GM21576 (cell line): ENCODE measurements around the gene ZSWIM1.
A peak's percentile ranks its signal among the peaks of the same experiment; 100 is the strongest.
"Not testable (repeated sequence)": the region's sequence is repeated elsewhere in the genome, so short reads cannot be mapped to it uniquely, and the experiment has no call there.

Experiments
- ATAC-seq: cut with Tn5 transposase; IDR thresholded peaks from one replicate; pipeline ENCODE4 v1.9.1; 2021; ENCODE audit warnings: mild to moderate bottlenecking, moderate library complexity; ENCODE audit not compliant: unreplicated experiment

Gene ZSWIM1

DNA sequence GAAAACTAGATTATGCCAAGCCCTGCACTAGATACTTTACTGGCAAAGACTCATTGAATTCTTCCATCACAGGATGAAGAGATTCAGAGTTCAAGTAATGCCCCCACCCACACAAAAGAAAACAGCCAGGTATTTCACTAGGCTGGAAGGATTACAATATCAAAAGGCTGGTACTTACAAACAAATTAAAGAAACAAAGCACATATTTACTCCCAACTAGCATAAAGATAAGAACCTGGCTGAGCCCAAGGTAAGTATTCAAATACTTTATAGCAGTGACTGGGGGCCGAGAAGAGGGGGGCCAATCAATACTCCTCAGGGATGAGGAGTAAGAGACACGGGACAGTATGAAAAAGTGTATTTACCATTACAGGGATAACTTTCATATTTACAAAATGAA lies 27.5 kb upstream of the ZSWIM1 start:
- ATAC-seq, result no peak

DNA sequence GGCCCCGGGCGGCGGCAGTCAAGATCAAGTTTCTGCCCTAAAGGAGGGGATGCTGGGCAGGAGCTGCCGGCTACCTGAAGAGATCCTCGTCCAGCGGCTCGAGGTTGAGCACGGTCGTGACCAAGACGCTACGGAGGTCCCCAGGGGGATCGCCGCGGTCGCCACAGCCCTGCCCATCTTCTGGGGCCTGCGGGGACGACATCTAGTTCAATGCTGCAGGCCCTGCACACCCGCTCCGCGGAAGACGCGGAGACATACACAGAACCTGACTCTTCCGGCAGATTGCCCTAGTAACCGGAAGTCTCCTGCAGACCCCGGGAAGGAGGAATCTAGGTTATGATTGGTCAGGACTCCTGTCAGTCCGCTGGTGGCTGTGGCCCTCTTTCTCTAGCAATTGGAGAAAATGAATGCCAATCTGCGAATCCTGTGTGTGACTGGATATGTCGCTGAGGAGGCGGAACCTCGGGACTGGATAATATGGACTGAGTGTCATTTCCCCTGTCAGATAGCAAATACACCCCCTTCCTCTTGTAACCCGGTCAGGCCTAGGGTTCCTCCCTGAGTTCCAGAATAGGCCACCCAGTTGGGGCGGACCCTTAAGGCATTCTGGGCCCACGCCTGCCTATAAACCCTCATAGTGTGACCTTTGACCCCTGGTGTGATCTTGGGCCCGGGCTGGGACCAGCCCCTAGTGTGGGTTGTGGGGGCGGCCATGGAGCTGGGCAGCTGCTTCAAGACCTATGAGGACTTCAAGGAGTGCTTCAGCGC lies 23.7 kb upstream of the ZSWIM1 start, which contains the start of the genes ACOT8 and ZSWIM3:
Gene ACOT8, minus strand, starts transcription at position 279 of the 768 bp plus-strand sequence. Its CDS starts 77 bp downstream, at position 202.
Gene ZSWIM3, plus strand, starts transcription at position 501 of the 768 bp plus-strand sequence. Its CDS starts 212 bp downstream, at position 713.
- peak; percentile 95 for ATAC-seq

DNA sequence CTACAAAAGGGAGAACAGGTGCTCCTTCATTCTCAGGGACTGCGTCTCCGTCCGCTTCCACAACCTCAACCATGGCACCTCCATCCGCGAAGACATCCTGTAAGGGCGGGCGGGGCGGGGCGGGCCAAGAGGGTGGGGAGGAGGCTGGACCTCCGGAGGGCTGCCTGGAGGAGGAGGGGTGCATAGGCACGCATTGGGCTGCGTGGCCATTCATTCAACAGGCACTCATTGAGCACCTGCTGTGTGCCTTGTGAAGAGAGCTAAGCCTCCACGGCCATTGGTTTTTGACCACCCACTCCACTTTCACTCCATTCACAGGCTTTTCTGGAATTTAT lies 23.2 kb upstream of the ZSWIM1 start:
- ATAC-seq, result peak; percentile 10

GRCh38 chr20:45859916-45860315 lies 21.1 kb upstream of the ZSWIM1 start:
- no peak for ATAC-seq

GRCh38 chr20:45860560-45861220 lies 20.3 kb upstream of the ZSWIM1 start:
- no peak for ATAC-seq

GRCh38 chr20:45861221-45862075 lies 19.6 kb upstream of the ZSWIM1 start:
- ATAC-seq, result no peak

- no peak for ATAC-seq
These were observed 17.2 kb upstream of the ZSWIM1 start for GRCh38 chr20:45863543-45864470.

DNA sequence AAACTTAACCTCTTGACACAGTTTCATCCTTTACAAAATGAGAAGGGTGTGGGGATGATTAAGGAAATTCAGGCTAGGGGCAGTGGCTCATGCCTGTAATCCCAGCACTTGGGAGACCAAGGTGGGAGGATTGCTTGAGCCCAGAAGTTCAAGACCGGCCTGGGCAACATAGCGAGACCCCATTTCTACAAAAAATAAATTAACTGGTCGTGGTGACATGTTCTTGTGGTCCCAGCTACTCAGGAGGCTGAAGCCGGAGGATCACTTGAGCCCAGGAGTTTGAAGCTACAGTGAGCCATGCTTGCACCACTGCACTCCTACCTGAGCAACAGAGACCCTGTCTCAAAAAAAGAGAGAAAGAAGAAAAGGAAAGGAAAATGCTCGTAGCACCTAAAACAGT lies 14.6 kb upstream of the ZSWIM1 start:
- no peak for ATAC-seq

GRCh38 chr20:45867136-45867818 lies 13.8 kb upstream of the ZSWIM1 start:
- no peak for ATAC-seq

DNA sequence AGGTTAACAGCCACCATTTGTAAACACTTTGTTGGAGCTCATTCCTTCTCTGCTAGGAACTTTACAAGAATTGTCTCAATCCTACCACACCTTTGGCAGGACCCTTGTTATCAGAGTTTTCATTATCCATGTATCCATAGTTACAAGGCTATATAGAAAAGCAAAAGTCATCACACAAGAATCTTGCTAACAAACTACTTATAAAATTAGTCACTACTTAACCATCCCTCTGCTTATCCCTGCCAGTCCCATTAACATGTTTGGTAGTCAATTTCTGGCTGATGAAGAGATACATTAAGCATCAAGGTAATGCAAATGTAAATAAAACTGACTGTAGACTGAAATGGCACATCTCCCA lies 13.2 kb upstream of the ZSWIM1 start:
- ATAC-seq, result no peak

DNA sequence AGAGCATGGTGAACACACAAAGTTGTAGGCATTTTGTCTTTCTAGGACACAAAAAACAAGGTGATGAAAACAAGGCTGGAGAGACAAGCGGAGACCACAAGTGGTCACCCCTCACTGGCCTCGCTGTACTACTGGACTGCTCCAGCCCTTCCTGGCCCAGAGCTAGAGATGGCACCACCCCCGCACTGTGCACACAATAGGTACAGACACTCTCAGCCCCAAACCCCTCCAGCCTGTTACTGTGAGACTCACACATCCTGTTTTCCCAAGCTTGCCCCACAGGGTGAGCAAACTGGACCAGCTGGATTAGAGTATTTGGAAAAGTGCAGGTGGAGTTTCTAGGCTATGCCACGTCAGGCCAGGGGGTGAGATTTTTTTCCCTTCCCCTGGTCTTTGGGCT lies 8.4 kb upstream of the ZSWIM1 start:
- no peak for ATAC-seq

GRCh38 chr20:45873409-45874103 lies 7.5 kb upstream of the ZSWIM1 start:
- no peak for ATAC-seq

DNA sequence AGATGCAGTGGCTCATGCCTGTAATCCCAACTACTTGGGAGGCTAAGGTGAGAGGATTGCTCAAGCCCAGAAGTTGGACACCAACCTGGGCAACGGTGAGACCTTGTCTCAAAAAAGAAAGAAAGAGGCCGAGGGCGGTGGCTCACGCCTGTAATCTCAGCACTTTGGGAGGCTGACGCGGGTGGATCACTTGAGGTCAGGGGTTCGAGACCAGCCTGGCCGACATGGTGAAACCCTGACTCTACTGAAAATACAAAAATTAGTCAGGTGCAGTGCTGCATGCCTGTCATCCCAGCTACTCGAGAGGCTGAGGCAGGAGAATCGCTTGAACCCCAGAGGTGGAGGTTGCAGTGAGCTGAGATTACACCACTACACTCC lies 6.9 kb upstream of the ZSWIM1 start:
- ATAC-seq, result not testable (repeated sequence)

- ATAC-seq, result no peak
These were observed 6.5 kb upstream of the ZSWIM1 start for GRCh38 chr20:45874576-45874975.

DNA sequence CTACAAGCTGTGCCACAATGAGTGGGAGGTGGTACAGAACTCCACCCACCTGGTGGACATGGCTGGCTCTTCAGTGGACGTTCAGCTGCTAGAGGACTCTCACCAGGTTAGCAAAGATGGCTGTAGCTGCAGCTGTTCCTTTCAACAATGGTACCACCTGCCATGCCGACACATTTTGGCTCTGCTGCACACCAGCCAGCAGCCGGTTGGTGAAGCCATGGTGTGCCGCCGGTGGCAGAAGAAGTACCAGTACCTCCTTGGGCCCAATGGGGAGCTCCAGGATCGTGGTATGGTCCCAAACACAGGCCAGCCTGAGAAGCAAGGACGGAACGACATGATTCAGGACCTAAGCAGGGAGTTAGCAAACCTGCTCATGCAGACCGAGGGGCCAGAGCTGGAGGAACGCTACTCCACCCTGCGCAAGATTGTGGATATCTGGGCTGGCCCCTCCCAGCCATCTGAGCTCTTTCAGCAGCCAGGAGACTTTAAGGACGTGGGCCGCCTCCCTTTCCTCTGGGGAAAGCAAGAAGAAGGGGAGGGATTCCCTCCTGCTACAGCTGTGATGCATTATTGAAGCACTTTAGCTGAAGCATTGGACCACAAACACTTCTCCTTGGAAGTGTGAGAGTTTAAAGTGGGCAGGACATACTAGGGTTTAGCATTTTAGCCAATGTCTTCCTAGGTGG lies 2.8 kb upstream of the ZSWIM1 start:
- no peak for ATAC-seq

DNA sequence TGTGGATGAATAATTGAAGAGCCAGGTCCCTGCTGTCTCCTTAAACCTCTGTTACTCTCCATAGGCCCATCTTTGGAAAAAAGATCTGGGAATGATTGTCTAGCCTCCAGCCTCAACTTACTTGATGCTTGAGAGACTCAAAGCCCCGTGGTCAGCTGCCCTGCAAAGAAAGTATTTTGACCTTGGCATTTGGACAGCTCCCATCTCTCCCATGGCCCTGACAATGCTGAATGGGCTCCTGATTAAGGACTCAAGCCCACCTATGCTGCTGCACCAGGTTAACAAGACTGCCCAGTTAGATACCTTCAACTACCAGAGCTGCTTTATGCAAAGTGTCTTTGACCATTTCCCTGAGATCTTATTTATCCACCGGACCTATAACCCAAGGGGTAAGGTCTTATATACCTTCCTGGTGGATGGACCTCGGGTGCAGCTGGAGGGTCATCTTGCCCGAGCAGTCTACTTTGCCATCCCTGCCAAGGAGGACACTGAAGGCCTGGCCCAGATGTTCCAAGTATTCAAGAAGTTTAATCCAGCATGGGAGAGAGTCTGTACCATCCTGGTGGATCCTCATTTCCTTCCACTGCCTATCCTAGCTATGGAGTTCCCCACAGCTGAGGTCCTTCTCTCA lies 1.6 kb downstream of the ZSWIM1 start:
- no peak for ATAC-seq

DNA sequence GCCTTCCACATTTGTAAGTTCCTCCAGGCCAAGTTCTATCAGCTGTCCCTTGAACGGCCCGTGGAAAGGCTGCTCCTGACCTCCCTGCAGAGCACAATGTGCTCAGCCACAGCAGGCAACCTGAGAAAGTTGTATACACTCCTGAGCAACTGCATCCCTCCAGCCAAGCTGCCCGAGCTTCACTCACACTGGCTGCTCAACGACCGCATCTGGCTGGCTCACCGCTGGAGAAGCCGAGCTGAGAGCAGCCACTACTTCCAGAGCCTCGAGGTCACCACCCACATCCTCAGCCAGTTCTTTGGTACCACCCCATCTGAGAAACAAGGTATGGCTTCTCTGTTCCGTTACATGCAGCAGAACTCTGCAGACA lies 2.1 kb downstream of the ZSWIM1 start:
- ATAC-seq, result no peak

DNA sequence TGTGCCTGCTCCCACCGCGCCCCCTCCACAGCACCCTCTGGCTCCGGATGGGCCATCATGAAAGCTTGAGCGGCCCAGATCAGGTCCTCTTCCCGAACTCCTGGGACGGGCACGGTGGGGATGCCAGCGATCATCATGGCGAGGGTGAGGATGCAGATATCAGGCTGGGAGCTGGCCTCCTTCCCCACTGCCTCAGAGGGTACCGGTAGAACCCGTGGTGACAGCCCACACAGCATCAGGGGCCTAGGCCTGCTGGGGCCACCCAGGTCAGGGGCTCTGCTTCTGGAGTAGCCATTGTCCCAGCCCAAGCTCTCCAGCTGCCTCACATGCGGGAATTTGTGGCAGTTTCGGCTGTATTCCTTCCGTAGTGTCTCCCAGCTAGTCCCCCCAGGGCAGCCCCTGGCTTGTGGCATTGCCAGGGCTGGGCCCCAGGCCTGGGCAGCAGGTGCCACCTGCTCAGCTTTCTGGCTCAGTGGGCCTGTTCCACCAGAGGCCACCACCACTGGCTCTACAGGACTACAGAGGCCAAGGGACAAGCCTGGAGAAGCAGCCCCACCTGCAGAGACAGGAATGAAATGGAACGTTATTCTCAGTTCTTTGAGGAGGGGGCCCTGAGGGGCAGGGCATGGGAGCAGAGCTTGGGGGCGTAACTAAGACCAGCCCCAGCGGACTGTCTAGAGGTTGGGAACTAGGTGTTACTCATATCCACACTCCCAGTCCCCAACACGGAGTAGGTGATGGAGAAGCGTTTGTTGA lies 5.7 kb downstream of the ZSWIM1 start:
- no peak for ATAC-seq
